Sigmoid colon (tissue), 4 donors: ENCODE results near the gene MEGF11.

Experiments used
- CTCF ChIP-seq, 4 experiments: fragments of 450-650 bp in 3 of 4; fragments of 200-600 bp in 1 of 4; IDR thresholded peaks; one replicate each; pipeline ENCODE4 v1.5.1; 2016 to 2019; ENCODE audit warnings: antibody characterized with exemption in 4 of 4, mild to moderate bottlenecking in 3 of 4, moderate library complexity in 2 of 4
- POLR2AphosphoS5 ChIP-seq, 4 donors: sonication (generic); formaldehyde crosslinking; IDR thresholded peaks; one replicate each; pipeline ENCODE4 v1.6.1; 2017; ENCODE audit warnings: antibody characterized with exemption in 4 of 4

GRCh38 chr15:66187271-66187670, 66.3 kb downstream of the MEGF11 start:
- TF ChIP-seq CTCF (IDR thresholded peaks at IDR 0.05): no peak
- TF ChIP-seq POLR2AphosphoS5 (IDR thresholded peaks at IDR 0.05): no peak
